H1 (cell line): ENCODE results near the gene OR4K15. TPM values are rescaled to one million over a fixed set of nuclear protein-coding genes. Genes with fewer than 3 reads are reported as not detected.

Source experiments
- CTCF ChIA-PET: fragments of 300-600 bp; sonication (Branson Sonifier 250); formaldehyde crosslinking; loops from one replicate; lab custom pipeline; 2021; ENCODE audit not compliant: partially characterized antibody; lab: Charles Lee
- POLR2A ChIA-PET: fragments of 300-600 bp; sonication (Branson Sonifier 250); formaldehyde crosslinking; loops from one replicate; lab custom pipeline; 2021; ENCODE audit warnings: inconsistent platforms; ENCODE audit not compliant: partially characterized antibody; lab: Charles Lee
- DNase-seq, 2 experiments: peaks; one replicate each; pipeline versions ENCODE4 v3.0.0 to v3.0.0-alpha.2; 2010 to 2022; ENCODE audit warnings: low spot score in 2 of 2, low read depth in 1 of 2, mixed read lengths in 1 of 2
- FAIRE-seq: peaks from 2 replicates; lab custom pipeline; 2011; peaks lifted over from hg19 to GRCh38; lab: Jason Lieb, UNC
- H2AFZ ChIP-seq: 2 replicates; pipeline ENCODE4 v1.8.1; 2012; ENCODE audit warnings: low read length, inconsistent platforms
- H2AK5ac ChIP-seq: 2 replicates; pipeline ENCODE4 v1.6.1; 2013; ENCODE audit warnings: low read depth, low read length
- H2BK120ac ChIP-seq: replicated peaks from 2 replicates; pipeline ENCODE3; 2013; ENCODE audit warnings: low read depth, low read length, inconsistent platforms
- H2BK12ac ChIP-seq: 2 replicates; pipeline ENCODE4 v1.6.1; 2013; ENCODE audit warnings: low read depth, low read length
- H2BK15ac ChIP-seq: 2 replicates; pipeline ENCODE4 v1.6.1; 2013; ENCODE audit warnings: low read length
- H2BK20ac ChIP-seq: 2 replicates; pipeline ENCODE4 v1.6.1; 2013; ENCODE audit warnings: low read length
- H2BK5ac ChIP-seq: 2 replicates; pipeline ENCODE4 v1.6.1; 2013; ENCODE audit warnings: low read depth, low read length
- H3K14ac ChIP-seq: 2 replicates; pipeline ENCODE4 v1.6.1; 2013; ENCODE audit warnings: inconsistent platforms; ENCODE audit not compliant: insufficient read length
- H3K18ac ChIP-seq: 2 replicates; pipeline ENCODE4 v1.6.1; 2013; ENCODE audit warnings: low read length; ENCODE audit errors: extremely low read depth
- H3K23ac ChIP-seq: 2 replicates; pipeline ENCODE4 v1.6.1; 2013; ENCODE audit warnings: inconsistent platforms; ENCODE audit not compliant: insufficient read length
- H3K23me2 ChIP-seq: 2 replicates; pipeline ENCODE4 v1.6.1; 2013; ENCODE audit warnings: low read depth, low read length
- H3K27ac ChIP-seq: 2 replicates; pipeline ENCODE4 v1.6.1; 2011; ENCODE audit warnings: low read depth, low read length, inconsistent platforms
- H3K27me3 ChIP-seq, 4 experiments: replicated peaks in 1 of 4; 1 replicate in 1 of 4; 2 replicates in 3 of 4; pipeline versions ENCODE4 v1.6.1 to v1.8.1; 2011 to 2013; ENCODE audit warnings: low read length in 3 of 4, mild to moderate bottlenecking in 3 of 4, inconsistent platforms in 2 of 4, mixed read lengths in 2 of 4, moderate library complexity in 1 of 4; ENCODE audit not compliant: control insufficient read depth in 3 of 4, insufficient read depth in 3 of 4; ENCODE audit errors: extremely low read depth in 1 of 4
- H3K36me3 ChIP-seq, 4 experiments: 2 replicates each; pipeline versions ENCODE4 v1.6.1 to v1.8.1; 2011 to 2013; ENCODE audit warnings: mild to moderate bottlenecking in 4 of 4, low read length in 3 of 4, moderate library complexity in 2 of 4, control low read depth in 1 of 4, inconsistent platforms in 1 of 4; ENCODE audit not compliant: insufficient read depth in 4 of 4, control insufficient read depth in 2 of 4
- H3K4ac ChIP-seq: replicated peaks from 2 replicates; pipeline ENCODE3; 2013; ENCODE audit warnings: low read length, low read depth, mixed read lengths, inconsistent platforms; ENCODE audit not compliant: insufficient read length
- H3K4me1 ChIP-seq, 4 experiments: replicated peaks in 1 of 4; 1 replicate in 1 of 4; 2 replicates in 3 of 4; pipeline versions ENCODE4 v1.6.1 to v1.8.1; 2011 to 2013; ENCODE audit warnings: low read length in 3 of 4, inconsistent platforms in 2 of 4, mixed read lengths in 1 of 4; ENCODE audit not compliant: insufficient read depth in 4 of 4, control insufficient read depth in 3 of 4
- H3K4me2 ChIP-seq, 2 experiments: 2 replicates each; pipeline versions ENCODE4 v1.6.1 to v1.8.1; 2011 to 2013; ENCODE audit warnings: low read depth in 2 of 2, low read length in 2 of 2, control low read depth in 1 of 2, inconsistent platforms in 1 of 2, mild to moderate bottlenecking in 1 of 2; ENCODE audit not compliant: insufficient read depth in 1 of 2
- H3K4me3 ChIP-seq, 4 experiments: fragments of 200-600, 300-600 bp in 1 of 4; sonication (generic), shearing (Covaris generic), sonication (Bioruptor Twin) in 1 of 4; 2 replicates each; pipeline versions ENCODE4 v1.5.1 to v1.8.1; 2011 to 2016; ENCODE audit warnings: low read length in 4 of 4, low read depth in 3 of 4, control low read depth in 2 of 4, inconsistent platforms in 2 of 4, mild to moderate bottlenecking in 2 of 4, mixed read lengths in 1 of 4, moderate library complexity in 1 of 4; ENCODE audit not compliant: insufficient read depth in 2 of 4; ENCODE audit errors: extremely low read depth in 1 of 4
- H3K56ac ChIP-seq: replicated peaks from 2 replicates; pipeline ENCODE3; 2013; ENCODE audit warnings: low read depth, mild to moderate bottlenecking, mixed read lengths, low read length, inconsistent platforms; ENCODE audit not compliant: insufficient read length
- H3K79me1 ChIP-seq: 2 replicates; pipeline ENCODE4 v1.6.1; 2013; ENCODE audit warnings: low read depth, low read length, control low read depth
- H3K79me2 ChIP-seq, 2 experiments: 2 replicates each; pipeline versions ENCODE4 v1.6.1 to v1.8.1; 2012 to 2013; ENCODE audit warnings: low read length in 2 of 2, mild to moderate bottlenecking in 2 of 2, inconsistent platforms in 1 of 2; ENCODE audit not compliant: insufficient read depth in 2 of 2, control insufficient read depth in 1 of 2
- H3K9ac ChIP-seq, 4 experiments: replicated peaks in 1 of 4; 1 replicate in 1 of 4; 2 replicates in 3 of 4; pipeline versions ENCODE4 v1.6.1 to v1.8.1; 2011 to 2013; ENCODE audit warnings: low read depth in 3 of 4, low read length in 3 of 4, control low read depth in 2 of 4, mild to moderate bottlenecking in 2 of 4, moderate library complexity in 2 of 4, inconsistent platforms in 1 of 4; ENCODE audit errors: extremely low read depth in 1 of 4
- H3K9me3 ChIP-seq, 2 experiments: 2 replicates each; pipeline versions ENCODE4 v1.6.1 to v1.8.1; 2012 to 2013; ENCODE audit warnings: mild to moderate bottlenecking in 2 of 2, moderate library complexity in 2 of 2, control low read depth in 1 of 2, inconsistent platforms in 1 of 2, low read depth in 1 of 2, low read length in 1 of 2, mixed read lengths in 1 of 2; ENCODE audit not compliant: insufficient read depth in 2 of 2
- H4K20me1 ChIP-seq, 2 experiments: replicated peaks in 1 of 2; 2 replicates each; pipeline versions ENCODE3 to v1.8.1; 2011 to 2013; ENCODE audit warnings: inconsistent platforms in 2 of 2, low read length in 2 of 2, mild to moderate bottlenecking in 1 of 2; ENCODE audit not compliant: insufficient read depth in 2 of 2, control insufficient read depth in 1 of 2
- H4K5ac ChIP-seq: 2 replicates; pipeline ENCODE4 v1.6.1; 2013; ENCODE audit warnings: low read length, low read depth, mixed read lengths, inconsistent platforms; ENCODE audit not compliant: insufficient read length
- H4K8ac ChIP-seq: 2 replicates; pipeline ENCODE4 v1.8.0; 2013; ENCODE audit warnings: mild to moderate bottlenecking, moderate library complexity, low read length, inconsistent platforms; ENCODE audit not compliant: insufficient read depth; ENCODE audit errors: extremely low read depth
- H4K91ac ChIP-seq: replicated peaks from 2 replicates; pipeline ENCODE3; 2013; ENCODE audit warnings: low read length, mixed read lengths, inconsistent platforms; ENCODE audit not compliant: insufficient read length
- WGBS, 2 experiments: shearing (Covaris generic) in 1 of 2; methylation state at CpG; one replicate each; pipeline versions ENCODE4 v1.1.6 to v1.1.7; 2013 to 2015; ENCODE audit warnings: low lambda C conversion rate in 2 of 2, mixed read lengths in 2 of 2, inconsistent platforms in 1 of 2, low coverage in 1 of 2, missing lambda C conversion rate in 1 of 2; ENCODE audit not compliant: insufficient replicate concordance in 2 of 2, insufficient coverage in 1 of 2, insufficient read length in 1 of 2; ENCODE audit errors: extremely low coverage in 1 of 2, missing lambda C conversion rate in 1 of 2; 5-methylcytosine and 5-hydroxymethylcytosine counted together
- polyA plus RNA-seq, 7 experiments: library from polyadenylated mRNA; depleted of rRNA in 3 of 7; stranded (reverse) in 5 of 7; unstranded in 2 of 7; fragments of >200 nt in 5 of 7; fragments of 200-250 nt in 2 of 7; gene quantifications; 1 replicate in 5 of 7; 2 replicates in 1 of 7; 4 replicates in 1 of 7; pipeline versions ENCODE4 v1.2.1 to v1.2.3, GENCODE V29; 2011 to 2013; ENCODE audit warnings: missing spikeins in 2 of 7, mixed read lengths in 2 of 7
- total RNA-seq: library from RNA; stranded (reverse); fragmentation: NEBNext Ultra II Directional; extraction: Animal tissue kit (Norgen Biotek cat#: 25700); gene quantifications from 2 replicates; pipeline ENCODE4 v1.2.1, GENCODE V29; 2021
- TF ChIP-seq, protein P1 (sequence below): fragments of 300-600 bp; sonication (generic); IDR thresholded peaks from 2 replicates; pipeline ENCODE4 v1.7.1; 2012; ENCODE audit warnings: low read length, moderate library complexity, mild to moderate bottlenecking, inconsistent platforms; ENCODE audit not compliant: insufficient replicate concordance

Gene OR4K15
- total and polyA plus RNA-seq, 2 of the 8 experiments (the other 6 are each of a cell fraction or from before 2014, with no cell fraction given): not detected

DNA sequence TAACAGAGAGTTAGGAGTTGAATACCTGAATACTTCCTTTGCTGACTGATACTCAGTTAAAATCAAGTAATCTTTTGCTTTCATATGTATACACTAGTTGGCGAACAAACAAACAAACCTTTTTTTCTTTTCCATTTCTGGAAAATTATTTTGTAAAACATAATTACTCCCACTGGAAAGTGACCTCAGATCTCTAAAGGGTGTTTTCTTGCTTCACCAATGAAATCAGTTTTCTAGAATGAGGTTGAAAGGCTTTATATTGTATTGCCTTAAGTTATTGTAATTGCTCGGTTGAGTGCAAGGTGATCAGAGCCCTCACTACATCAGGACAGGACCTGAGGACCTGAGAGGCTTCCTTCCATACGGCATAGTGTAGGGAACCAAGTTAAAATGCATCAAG lies 44.8 kb upstream of the OR4K15 start, which contains the start of gene OR4K1:
OR4K1 (plus strand) TSS at position 301 of the 400 bp plus-strand sequence. CDS start 4,750 bp downstream, outside the sequence.
- no peak for DNase-seq
- no peak within 1 kb of the TSS for H2BK5ac ChIP-seq
- no peak within 1 kb of the TSS for H3K14ac ChIP-seq
- H3K79me1 ChIP-seq: no peaks in the 10 kb centered on the region
- H3K18ac ChIP-seq: no peak within 1 kb of the TSS
- H2AK5ac ChIP-seq: no peak within 1 kb of the TSS
- H3K9me3 ChIP-seq: peaks cover 49 to 55% of the 10 kb centered on the region in 2 experiments
- H2BK20ac ChIP-seq: no peak within 1 kb of the TSS
- H3K36me3 ChIP-seq: no peaks in the 10 kb centered on the region
- no peak within 1 kb of the TSS for H2BK15ac ChIP-seq
- H4K5ac ChIP-seq: no peak within 1 kb of the TSS
- H3K27me3 ChIP-seq: no peaks in the 10 kb centered on the region
- ChIA-PET CTCF (no interaction called here), POLR2A (no interaction called here)
- H3K79me2 ChIP-seq: no peaks in the 10 kb centered on the region
- H4K20me1 ChIP-seq: no peaks in the 10 kb centered on the region
- H2AFZ ChIP-seq: no peak within 1 kb of the TSS
- H3K4ac ChIP-seq: no peak within 1 kb of the TSS
- no peak within 1 kb of the TSS for H3K56ac ChIP-seq
- H2BK12ac ChIP-seq: no peak within 1 kb of the TSS
- H3K9ac ChIP-seq: no peak within 1 kb of the TSS
- H4K8ac ChIP-seq: no peak within 1 kb of the TSS
- H3K23ac ChIP-seq: no peak within 1 kb of the TSS
- no peak within 1 kb of the TSS for H4K91ac ChIP-seq
- WGBS, 2 experiments: 73% methylated on average over 3 of the region's 3 CpGs; no CpG with 5 or more reads in 1 of the 2 experiments
- no peak within 1 kb of the TSS for H3K27ac ChIP-seq
- no peak within 1 kb of the TSS for H3K4me3 ChIP-seq
- no peak for FAIRE-seq
- H3K4me1 ChIP-seq: no peaks in the 10 kb centered on the region
- no peaks in the 10 kb centered on the region for H3K23me2 ChIP-seq
- no peak within 1 kb of the TSS for H2BK120ac ChIP-seq
- H3K4me2 ChIP-seq: no peak within 1 kb of the TSS
- TF ChIP-seq, protein P1, sequence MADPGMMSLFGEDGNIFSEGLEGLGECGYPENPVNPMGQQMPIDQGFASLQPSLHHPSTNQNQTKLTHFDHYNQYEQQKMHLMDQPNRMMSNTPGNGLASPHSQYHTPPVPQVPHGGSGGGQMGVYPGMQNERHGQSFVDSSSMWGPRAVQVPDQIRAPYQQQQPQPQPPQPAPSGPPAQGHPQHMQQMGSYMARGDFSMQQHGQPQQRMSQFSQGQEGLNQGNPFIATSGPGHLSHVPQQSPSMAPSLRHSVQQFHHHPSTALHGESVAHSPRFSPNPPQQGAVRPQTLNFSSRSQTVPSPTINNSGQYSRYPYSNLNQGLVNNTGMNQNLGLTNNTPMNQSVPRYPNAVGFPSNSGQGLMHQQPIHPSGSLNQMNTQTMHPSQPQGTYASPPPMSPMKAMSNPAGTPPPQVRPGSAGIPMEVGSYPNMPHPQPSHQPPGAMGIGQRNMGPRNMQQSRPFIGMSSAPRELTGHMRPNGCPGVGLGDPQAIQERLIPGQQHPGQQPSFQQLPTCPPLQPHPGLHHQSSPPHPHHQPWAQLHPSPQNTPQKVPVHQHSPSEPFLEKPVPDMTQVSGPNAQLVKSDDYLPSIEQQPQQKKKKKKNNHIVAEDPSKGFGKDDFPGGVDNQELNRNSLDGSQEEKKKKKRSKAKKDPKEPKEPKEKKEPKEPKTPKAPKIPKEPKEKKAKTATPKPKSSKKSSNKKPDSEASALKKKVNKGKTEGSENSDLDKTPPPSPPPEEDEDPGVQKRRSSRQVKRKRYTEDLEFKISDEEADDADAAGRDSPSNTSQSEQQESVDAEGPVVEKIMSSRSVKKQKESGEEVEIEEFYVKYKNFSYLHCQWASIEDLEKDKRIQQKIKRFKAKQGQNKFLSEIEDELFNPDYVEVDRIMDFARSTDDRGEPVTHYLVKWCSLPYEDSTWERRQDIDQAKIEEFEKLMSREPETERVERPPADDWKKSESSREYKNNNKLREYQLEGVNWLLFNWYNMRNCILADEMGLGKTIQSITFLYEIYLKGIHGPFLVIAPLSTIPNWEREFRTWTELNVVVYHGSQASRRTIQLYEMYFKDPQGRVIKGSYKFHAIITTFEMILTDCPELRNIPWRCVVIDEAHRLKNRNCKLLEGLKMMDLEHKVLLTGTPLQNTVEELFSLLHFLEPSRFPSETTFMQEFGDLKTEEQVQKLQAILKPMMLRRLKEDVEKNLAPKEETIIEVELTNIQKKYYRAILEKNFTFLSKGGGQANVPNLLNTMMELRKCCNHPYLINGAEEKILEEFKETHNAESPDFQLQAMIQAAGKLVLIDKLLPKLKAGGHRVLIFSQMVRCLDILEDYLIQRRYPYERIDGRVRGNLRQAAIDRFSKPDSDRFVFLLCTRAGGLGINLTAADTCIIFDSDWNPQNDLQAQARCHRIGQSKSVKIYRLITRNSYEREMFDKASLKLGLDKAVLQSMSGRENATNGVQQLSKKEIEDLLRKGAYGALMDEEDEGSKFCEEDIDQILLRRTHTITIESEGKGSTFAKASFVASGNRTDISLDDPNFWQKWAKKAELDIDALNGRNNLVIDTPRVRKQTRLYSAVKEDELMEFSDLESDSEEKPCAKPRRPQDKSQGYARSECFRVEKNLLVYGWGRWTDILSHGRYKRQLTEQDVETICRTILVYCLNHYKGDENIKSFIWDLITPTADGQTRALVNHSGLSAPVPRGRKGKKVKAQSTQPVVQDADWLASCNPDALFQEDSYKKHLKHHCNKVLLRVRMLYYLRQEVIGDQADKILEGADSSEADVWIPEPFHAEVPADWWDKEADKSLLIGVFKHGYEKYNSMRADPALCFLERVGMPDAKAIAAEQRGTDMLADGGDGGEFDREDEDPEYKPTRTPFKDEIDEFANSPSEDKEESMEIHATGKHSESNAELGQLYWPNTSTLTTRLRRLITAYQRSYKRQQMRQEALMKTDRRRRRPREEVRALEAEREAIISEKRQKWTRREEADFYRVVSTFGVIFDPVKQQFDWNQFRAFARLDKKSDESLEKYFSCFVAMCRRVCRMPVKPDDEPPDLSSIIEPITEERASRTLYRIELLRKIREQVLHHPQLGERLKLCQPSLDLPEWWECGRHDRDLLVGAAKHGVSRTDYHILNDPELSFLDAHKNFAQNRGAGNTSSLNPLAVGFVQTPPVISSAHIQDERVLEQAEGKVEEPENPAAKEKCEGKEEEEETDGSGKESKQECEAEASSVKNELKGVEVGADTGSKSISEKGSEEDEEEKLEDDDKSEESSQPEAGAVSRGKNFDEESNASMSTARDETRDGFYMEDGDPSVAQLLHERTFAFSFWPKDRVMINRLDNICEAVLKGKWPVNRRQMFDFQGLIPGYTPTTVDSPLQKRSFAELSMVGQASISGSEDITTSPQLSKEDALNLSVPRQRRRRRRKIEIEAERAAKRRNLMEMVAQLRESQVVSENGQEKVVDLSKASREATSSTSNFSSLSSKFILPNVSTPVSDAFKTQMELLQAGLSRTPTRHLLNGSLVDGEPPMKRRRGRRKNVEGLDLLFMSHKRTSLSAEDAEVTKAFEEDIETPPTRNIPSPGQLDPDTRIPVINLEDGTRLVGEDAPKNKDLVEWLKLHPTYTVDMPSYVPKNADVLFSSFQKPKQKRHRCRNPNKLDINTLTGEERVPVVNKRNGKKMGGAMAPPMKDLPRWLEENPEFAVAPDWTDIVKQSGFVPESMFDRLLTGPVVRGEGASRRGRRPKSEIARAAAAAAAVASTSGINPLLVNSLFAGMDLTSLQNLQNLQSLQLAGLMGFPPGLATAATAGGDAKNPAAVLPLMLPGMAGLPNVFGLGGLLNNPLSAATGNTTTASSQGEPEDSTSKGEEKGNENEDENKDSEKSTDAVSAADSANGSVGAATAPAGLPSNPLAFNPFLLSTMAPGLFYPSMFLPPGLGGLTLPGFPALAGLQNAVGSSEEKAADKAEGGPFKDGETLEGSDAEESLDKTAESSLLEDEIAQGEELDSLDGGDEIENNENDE: no peak
